Chondrocyte (in vitro differentiated cells): ENCODE results near the gene AIFM2. TPM values are rescaled to one million over a fixed set of nuclear protein-coding genes. Genes with fewer than 3 reads are reported as not detected.
"Not testable (repeated sequence)": the region's sequence is repeated elsewhere in the genome, so short reads cannot be mapped to it uniquely, and the experiment has no call there.

ENCODE experiments used
- DNase-seq: peaks from one replicate; pipeline ENCODE4 v3.0.0; 2021; ENCODE audit warnings: mixed read lengths, low spot score
- H3K27ac Mint-ChIP-seq: one replicate; pipeline ENCODE4 v1.8.0; 2021; ENCODE audit warnings: mild to moderate bottlenecking, moderate library complexity, mixed read lengths; ENCODE audit not compliant: unreplicated experiment
- H3K27me3 Mint-ChIP-seq: 2 replicates; pipeline ENCODE4 v1.8.0; 2021; ENCODE audit warnings: low read depth, mixed read lengths
- H3K36me3 Mint-ChIP-seq: 2 replicates; pipeline ENCODE4 v1.8.0; 2021; ENCODE audit warnings: low read depth, mixed read lengths
- H3K4me1 Mint-ChIP-seq: 2 replicates; pipeline ENCODE4 v1.8.0; 2021; ENCODE audit warnings: low read depth, mild to moderate bottlenecking, mixed read lengths
- H3K4me3 Mint-ChIP-seq: one replicate; pipeline ENCODE4 v1.8.0; 2021; ENCODE audit warnings: mild to moderate bottlenecking, moderate library complexity, mixed read lengths; ENCODE audit not compliant: unreplicated experiment
- H3K9me3 Mint-ChIP-seq: 2 replicates; pipeline ENCODE4 v1.8.0; 2021; ENCODE audit warnings: low read depth, mixed read lengths
- total RNA-seq: library from RNA; stranded (reverse); gene quantifications from 3 replicates; pipeline ENCODE4 v1.2.1, GENCODE V29; 2021
- TF ChIP-seq, protein P1 (sequence below): fragments of 200-600 bp; sonication (generic); IDR thresholded peaks from 2 replicates; pipeline ENCODE4 v1.5.0; 2021; ENCODE audit warnings: antibody characterized with exemption, mild to moderate bottlenecking, moderate library complexity

AIFM2 gene
- total RNA-seq, 1 donor from 2014 or later: 10.3 TPM

DNA sequence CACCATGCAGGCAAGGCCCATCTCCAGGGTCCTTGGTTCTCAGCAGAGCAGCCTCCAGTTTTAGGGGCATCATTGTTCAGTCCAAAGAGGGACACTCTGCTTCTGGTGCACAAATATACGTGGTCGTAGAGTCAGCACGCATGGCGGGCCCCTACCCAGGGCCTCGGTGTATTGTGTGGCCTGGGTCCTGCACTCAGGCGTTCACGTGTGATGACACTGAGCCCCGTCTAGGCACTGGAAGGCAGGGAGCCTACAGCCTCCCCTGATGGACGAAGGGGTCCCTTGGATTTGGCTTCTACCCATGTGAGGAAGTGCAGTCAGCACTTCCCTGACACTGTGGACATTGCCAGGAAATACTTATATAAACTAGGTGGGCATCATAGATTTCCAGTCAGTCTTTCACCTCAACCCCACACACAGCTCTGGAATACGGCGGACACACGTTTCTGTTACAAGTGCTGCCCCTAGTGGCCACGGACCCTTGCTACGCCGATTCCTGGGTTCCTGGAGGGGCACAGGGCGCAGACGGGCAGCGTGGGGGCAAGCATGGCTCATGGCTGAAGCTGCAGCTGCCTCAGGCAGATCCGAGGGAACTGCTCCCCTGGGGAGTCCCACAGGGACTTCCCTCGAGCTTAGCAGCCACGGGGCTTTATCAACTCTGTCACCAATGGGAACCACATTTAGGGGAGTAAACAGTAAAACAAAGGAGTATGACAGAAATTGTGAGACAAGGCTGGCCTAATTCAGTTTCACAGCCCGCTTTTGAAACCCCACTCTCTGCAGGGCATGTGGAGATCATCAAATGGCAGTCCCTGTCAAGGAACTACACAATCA is 25.4 kb downstream of the AIFM2 start:
- peak; percentile 67 for DNase-seq
- Mint-ChIP-seq H3K4me3 (no peak overlapping the region), H3K9me3 (no peaks in the 10 kb centered on the region), H3K27ac (no peak overlapping the region), H3K4me1 (no peaks in the 10 kb centered on the region), H3K36me3 (peaks cover 10% of the 10 kb centered on the region), H3K27me3 (no peaks in the 10 kb centered on the region)
- TF ChIP-seq, protein P1, sequence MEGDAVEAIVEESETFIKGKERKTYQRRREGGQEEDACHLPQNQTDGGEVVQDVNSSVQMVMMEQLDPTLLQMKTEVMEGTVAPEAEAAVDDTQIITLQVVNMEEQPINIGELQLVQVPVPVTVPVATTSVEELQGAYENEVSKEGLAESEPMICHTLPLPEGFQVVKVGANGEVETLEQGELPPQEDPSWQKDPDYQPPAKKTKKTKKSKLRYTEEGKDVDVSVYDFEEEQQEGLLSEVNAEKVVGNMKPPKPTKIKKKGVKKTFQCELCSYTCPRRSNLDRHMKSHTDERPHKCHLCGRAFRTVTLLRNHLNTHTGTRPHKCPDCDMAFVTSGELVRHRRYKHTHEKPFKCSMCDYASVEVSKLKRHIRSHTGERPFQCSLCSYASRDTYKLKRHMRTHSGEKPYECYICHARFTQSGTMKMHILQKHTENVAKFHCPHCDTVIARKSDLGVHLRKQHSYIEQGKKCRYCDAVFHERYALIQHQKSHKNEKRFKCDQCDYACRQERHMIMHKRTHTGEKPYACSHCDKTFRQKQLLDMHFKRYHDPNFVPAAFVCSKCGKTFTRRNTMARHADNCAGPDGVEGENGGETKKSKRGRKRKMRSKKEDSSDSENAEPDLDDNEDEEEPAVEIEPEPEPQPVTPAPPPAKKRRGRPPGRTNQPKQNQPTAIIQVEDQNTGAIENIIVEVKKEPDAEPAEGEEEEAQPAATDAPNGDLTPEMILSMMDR: peak; percentile 73

DNA sequence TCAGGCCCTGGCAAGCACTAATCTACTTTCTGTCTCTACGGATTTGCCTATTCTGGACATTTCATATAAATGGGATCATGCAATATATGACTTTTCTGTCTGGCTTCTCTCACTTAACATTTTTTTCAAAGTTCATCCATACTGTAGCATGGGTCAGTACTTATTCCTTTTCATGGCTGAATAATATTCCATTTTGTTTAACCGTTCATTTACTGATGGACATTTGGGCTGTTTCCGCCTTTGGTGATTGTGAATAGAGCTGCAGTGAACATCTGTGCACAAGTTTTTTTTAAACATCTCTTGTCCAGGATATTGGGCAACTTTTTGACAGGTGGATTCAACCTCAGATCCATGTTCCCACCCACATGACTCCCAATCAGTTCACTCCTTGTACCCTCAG is 31.0 kb downstream of the AIFM2 start:
- H3K27me3 Mint-ChIP-seq: no peaks in the 10 kb centered on the region
- H3K9me3 Mint-ChIP-seq: peaks cover 3% of the 10 kb centered on the region
- no peak overlapping the region for H3K27ac Mint-ChIP-seq
- peaks cover 28% of the 10 kb centered on the region for H3K36me3 Mint-ChIP-seq
- H3K4me1 Mint-ChIP-seq: no peaks in the 10 kb centered on the region
- DNase-seq: no peak
- TF ChIP-seq, protein P1: no peak
- H3K4me3 Mint-ChIP-seq: no peak overlapping the region

DNA sequence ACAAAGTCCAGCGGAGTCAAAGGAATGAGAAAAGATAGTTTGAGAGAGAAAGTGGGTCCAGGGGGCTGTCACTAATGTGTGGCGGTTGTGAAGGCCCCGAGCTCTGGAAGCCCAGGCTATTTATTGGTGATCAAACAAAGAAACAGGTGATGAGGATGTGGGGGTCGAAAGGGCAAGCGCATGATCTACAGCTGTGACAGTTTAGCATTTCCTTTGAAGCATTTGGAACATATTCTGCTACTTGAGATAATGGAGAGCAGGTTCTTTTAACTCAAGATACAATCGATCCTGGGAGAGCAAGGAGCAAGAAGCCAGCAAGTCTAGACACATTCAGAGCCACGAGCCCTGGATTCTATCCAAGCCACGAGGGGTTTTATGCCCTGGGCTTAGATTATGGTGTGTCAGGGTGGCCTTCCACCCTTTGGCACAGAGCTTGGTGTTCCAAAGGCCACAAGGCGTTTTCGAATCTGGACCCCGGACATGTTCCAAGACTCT is 31.5 kb downstream of the AIFM2 start:
- not testable (repeated sequence) for H3K4me1 Mint-ChIP-seq, H3K27ac Mint-ChIP-seq, H3K9me3 Mint-ChIP-seq, H3K4me3 Mint-ChIP-seq, H3K27me3 Mint-ChIP-seq, DNase-seq
- peaks cover 29% of the 10 kb centered on the region for H3K36me3 Mint-ChIP-seq

DNA sequence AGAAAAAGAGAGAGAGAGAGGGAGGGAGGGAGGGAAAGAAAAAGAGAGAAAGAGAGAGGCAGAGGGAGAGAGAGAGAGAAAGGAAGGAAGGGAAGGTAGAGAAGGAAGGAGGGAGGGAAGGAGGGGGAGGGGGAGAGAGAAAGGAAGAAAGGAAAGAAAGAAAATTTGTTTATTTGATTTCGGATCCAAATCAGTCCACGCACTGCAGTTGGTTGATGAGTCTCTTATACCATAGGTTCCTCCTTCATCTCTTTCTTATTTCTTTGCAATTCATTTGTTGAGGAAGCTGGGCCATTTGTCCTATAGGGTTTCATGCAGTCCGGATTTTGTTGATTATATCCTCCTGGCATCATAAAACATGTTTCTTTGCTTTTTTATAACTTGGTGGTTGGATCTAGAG is 34.4 kb downstream of the AIFM2 start:
- Mint-ChIP-seq H3K27ac (no peak overlapping the region), H3K9me3 (peaks cover 3% of the 10 kb centered on the region), H3K36me3 (peaks cover 35% of the 10 kb centered on the region), H3K27me3 (no peaks in the 10 kb centered on the region), H3K4me3 (no peak overlapping the region), H3K4me1 (no peaks in the 10 kb centered on the region)
- TF ChIP-seq, protein P1: no peak
- DNase-seq: no peak

DNA sequence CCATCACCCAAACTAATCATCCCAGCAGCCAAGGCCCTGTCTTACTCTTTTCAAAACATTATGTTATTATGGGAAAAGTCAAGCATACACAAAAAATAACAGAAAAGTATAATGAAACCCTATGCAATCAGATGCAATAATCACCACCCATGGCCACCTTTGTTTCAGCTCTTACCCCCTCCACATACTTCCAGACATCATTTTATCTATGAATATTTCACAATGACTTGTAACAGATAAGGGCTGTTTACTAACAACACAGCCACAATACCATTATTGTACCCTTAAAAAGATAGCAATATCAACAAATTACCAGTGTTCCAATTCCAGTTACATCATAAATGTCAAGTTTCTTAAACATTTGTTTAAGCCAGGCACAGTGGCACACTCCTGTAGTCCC is 35.2 kb downstream of the AIFM2 start:
- peaks cover 38% of the 10 kb centered on the region for H3K36me3 Mint-ChIP-seq
- no peaks in the 10 kb centered on the region for H3K4me1 Mint-ChIP-seq
- DNase-seq: no peak
- TF ChIP-seq, protein P1: no peak
- H3K27ac Mint-ChIP-seq: no peak overlapping the region
- peaks cover 3% of the 10 kb centered on the region for H3K9me3 Mint-ChIP-seq
- H3K4me3 Mint-ChIP-seq: no peak overlapping the region
- no peaks in the 10 kb centered on the region for H3K27me3 Mint-ChIP-seq
